CD4-positive, alpha-beta memory T cell (primary cell): ENCODE results near the gene BRD7. TPM values are rescaled to one million over a fixed set of nuclear protein-coding genes. Genes with fewer than 3 reads are reported as not detected.

Experiments used
- CTCF ChIA-PET: fragments of 350-600 bp; sonication (Branson Sonifier 250); formaldehyde crosslinking; loops from one replicate; lab custom pipeline; 2021; ENCODE audit warnings: inconsistent platforms; ENCODE audit not compliant: partially characterized antibody; lab: Charles Lee
- POLR2A ChIA-PET: fragments of 350-600 bp; sonication (Branson Sonifier 250); formaldehyde crosslinking; loops from one replicate; lab custom pipeline; 2021; ENCODE audit not compliant: partially characterized antibody; lab: Charles Lee
- DNase-seq, 5 donors: peaks; one replicate each; pipeline versions ENCODE4 v3.0.0 to v3.0.0-alpha.2; 2020 to 2022; ENCODE audit warnings: mixed read lengths in 1 of 5
- H3K27ac ChIP-seq: one replicate; pipeline ENCODE4 v1.7.0; 2013; ENCODE audit warnings: low read depth, low read length
- H3K27me3 ChIP-seq: 2 replicates; pipeline ENCODE4 v1.7.0; 2013; ENCODE audit warnings: mild to moderate bottlenecking, low read length, moderate library complexity; ENCODE audit not compliant: insufficient read depth
- H3K36me3 ChIP-seq: 2 replicates; pipeline ENCODE4 v1.7.0; 2013; ENCODE audit warnings: mild to moderate bottlenecking, low read length, moderate library complexity; ENCODE audit not compliant: insufficient read depth
- H3K4me1 ChIP-seq: 2 replicates; pipeline ENCODE4 v1.7.0; 2013; ENCODE audit warnings: mild to moderate bottlenecking, low read length, moderate library complexity; ENCODE audit not compliant: insufficient read depth
- H3K4me3 ChIP-seq, 2 donors: one replicate each; pipeline ENCODE4 v1.7.0; 2013; ENCODE audit warnings: low read length in 2 of 2, mild to moderate bottlenecking in 1 of 2
- H3K9me3 ChIP-seq, 2 donors: one replicate each; pipeline ENCODE4 v1.7.0; 2013; ENCODE audit warnings: low read length in 2 of 2, control low read depth in 1 of 2; ENCODE audit not compliant: control insufficient read depth in 1 of 2
- H3K27ac Mint-ChIP-seq, 7 donors: one replicate each; pipeline ENCODE4 v1.8.0; 2020 to 2021; ENCODE audit warnings: mixed read lengths in 7 of 7, mild to moderate bottlenecking in 6 of 7, inconsistent platforms in 3 of 7, moderate library complexity in 3 of 7
- H3K27me3 Mint-ChIP-seq, 2 donors: one replicate each; pipeline ENCODE4 v1.8.0; 2020 to 2021; ENCODE audit warnings: mixed read lengths in 2 of 2
- H3K36me3 Mint-ChIP-seq, 2 donors: one replicate each; pipeline ENCODE4 v1.8.0; 2020 to 2021; ENCODE audit warnings: mixed read lengths in 2 of 2, inconsistent platforms in 1 of 2, mild to moderate bottlenecking in 1 of 2
- H3K4me1 Mint-ChIP-seq, 4 donors: one replicate each; pipeline ENCODE4 v1.8.0; 2020 to 2021; ENCODE audit warnings: mixed read lengths in 4 of 4, mild to moderate bottlenecking in 1 of 4
- H3K4me3 Mint-ChIP-seq, 8 donors: one replicate each; pipeline ENCODE4 v1.8.0; 2020 to 2021; ENCODE audit warnings: mixed read lengths in 8 of 8, mild to moderate bottlenecking in 7 of 8, moderate library complexity in 6 of 8, inconsistent platforms in 3 of 8
- H3K9me3 Mint-ChIP-seq, 8 donors: one replicate each; pipeline ENCODE4 v1.8.0; 2020 to 2021; ENCODE audit warnings: mixed read lengths in 8 of 8, mild to moderate bottlenecking in 5 of 8, inconsistent platforms in 3 of 8, moderate library complexity in 1 of 8
- intact Hi-C: fragments of 100-400 bp; cut with micrococcal nuclease; formaldehyde crosslinking; loops from one replicate; pipeline ENCODE4 v1.15.1; 2023
- polyA plus RNA-seq, 2 donors: library from polyadenylated mRNA; unstranded; fragments of 300-500 nt; fragmentation: Illumina TruSeq; gene quantifications; one replicate each; pipeline ENCODE4 v1.2.3, GENCODE V29; 2021
- total RNA-seq, 2 experiments: library from RNA; stranded (reverse); gene quantifications; one replicate each; pipeline ENCODE4 v1.2.3, GENCODE V29; 2021

The BRD7 gene
- total and polyA plus RNA-seq, 4 experiments from 2014 or later = 18.1 to 97.7 (median 77.0) TPM

DNA sequence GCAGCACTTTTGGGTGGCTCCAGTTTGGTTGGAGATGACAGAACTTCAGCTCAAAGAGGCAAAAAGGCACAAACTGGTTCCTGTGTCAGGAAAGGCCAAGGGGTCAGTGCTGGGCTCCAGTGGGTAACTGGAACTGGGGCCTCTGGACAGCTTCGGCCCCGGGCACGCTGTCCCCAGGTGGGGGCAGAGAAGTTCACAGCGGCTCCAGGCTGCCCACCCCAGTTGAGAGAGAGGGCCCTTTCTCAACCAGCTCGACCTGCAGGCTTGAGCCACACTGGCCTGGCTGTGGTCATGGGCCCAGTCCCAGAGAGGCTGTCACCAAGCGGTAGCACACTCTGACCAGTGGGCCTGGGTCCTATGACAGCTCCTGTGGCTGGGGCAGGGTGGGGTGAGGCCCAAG, 77.9 kb downstream of the BRD7 start:
- Mint-ChIP-seq H3K27me3 (no peaks in the 10 kb centered on the region), H3K4me3 (no peak overlapping the region), H3K36me3 (peaks cover 32 to 67% of the 10 kb centered on the region in 2 donors), H3K27ac (peak overlapping the region in 3 of 7 donors; percentile 3 to 74 (median 29)), H3K9me3 (peaks cover 0 to 2% (median 0%) of the 10 kb centered on the region in 8 donors), H3K4me1 (peaks cover 6 to 37% (median 10%) of the 10 kb centered on the region in 4 donors)
- Histone ChIP-seq H3K4me1 (peaks cover 10% of the 10 kb centered on the region), H3K27ac (no peak overlapping the region), H3K27me3 (no peaks in the 10 kb centered on the region), H3K9me3 (no peaks in the 10 kb centered on the region), H3K4me3 (no peak overlapping the region), H3K36me3 (peaks cover 68% of the 10 kb centered on the region)
- DNase-seq = no peak
- ChIA-PET CTCF (interaction anchor here (1.1 kb wide), 1 partner anchor 13 kb away, joined by 3 read pairs; no protein-coding TSS in a partner anchor), POLR2A (interaction anchor here (1.1 to 2.0 kb wide), 3 partner anchors 9 to 25 kb away, joined by 3 to 6 read pairs (median 5); no protein-coding TSS in a partner anchor)
- intact Hi-C loops = no loop called here

DNA sequence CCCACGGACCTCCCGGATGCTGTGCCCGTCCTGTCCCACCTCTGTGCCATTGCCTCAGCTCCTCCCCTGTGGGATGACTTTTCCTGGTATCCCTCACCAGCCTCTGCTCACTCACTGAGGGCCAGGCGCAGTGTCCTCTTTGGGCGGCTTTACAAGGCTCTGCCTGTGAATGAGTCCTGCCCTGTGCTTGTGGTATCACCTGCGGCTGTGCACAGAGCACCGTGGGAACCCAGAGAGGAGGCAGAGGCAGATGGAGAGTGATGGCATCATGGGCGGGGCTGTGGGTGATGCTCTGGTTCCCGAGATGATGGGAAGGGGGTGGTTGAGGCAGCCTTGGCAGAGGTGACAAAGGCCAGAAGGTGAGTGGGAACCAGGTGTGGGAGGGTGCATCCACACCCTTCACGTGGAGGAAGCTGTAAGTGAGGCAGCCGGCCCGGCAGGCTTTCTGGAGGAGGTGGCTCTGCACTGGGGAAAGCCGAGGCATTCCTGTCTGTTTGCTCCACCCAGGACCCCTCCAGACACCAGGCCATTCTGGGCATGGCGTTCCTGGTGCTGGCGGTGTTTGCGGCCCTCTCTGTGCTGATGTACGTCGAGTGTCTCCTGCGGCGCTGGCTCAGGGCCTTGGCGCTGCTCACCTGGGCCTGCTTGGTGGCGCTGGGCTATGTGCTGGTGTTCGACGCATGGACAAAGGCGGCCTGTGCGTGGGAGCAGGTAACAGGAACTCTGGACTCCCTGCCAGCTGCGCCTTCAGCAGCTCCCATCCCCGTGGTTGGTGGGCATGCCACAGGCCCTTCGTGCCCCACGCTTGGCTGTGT, 78.6 kb downstream of the BRD7 start:
- DNase-seq = peak in 1 of 5 donors; percentile 13
- ChIA-PET CTCF (interaction anchor here (0.8 to 1.1 kb wide), 3 partner anchors 12 to 15 kb away, joined by 3 to 4 read pairs (median 3); no protein-coding TSS in a partner anchor), POLR2A (interaction anchor here (1.1 to 2.0 kb wide), 4 partner anchors 8 to 24 kb away, joined by 3 to 6 read pairs (median 5); no protein-coding TSS in a partner anchor)
- H3K4me1 ChIP-seq = peaks cover 17% of the 10 kb centered on the region
- Mint-ChIP-seq H3K27me3 (no peaks in the 10 kb centered on the region), H3K9me3 (peaks cover 0 to 2% (median 0%) of the 10 kb centered on the region in 8 donors), H3K36me3 (peaks cover 31 to 64% of the 10 kb centered on the region in 2 donors), H3K27ac (peak overlapping the region in 4 of 7 donors; percentile 52 to 74 (median 58)), H3K4me1 (peaks cover 6 to 39% (median 14%) of the 10 kb centered on the region in 4 donors), H3K4me3 (peak overlapping the region in 1 of 8 donors; percentile 28)
- no peak overlapping the region for H3K4me3 ChIP-seq
- peaks cover 61% of the 10 kb centered on the region for H3K36me3 ChIP-seq
- peak overlapping the region; percentile 5 for H3K27ac ChIP-seq
- H3K9me3 ChIP-seq = no peaks in the 10 kb centered on the region
- intact Hi-C loops = no loop called here
- H3K27me3 ChIP-seq = no peaks in the 10 kb centered on the region

DNA sequence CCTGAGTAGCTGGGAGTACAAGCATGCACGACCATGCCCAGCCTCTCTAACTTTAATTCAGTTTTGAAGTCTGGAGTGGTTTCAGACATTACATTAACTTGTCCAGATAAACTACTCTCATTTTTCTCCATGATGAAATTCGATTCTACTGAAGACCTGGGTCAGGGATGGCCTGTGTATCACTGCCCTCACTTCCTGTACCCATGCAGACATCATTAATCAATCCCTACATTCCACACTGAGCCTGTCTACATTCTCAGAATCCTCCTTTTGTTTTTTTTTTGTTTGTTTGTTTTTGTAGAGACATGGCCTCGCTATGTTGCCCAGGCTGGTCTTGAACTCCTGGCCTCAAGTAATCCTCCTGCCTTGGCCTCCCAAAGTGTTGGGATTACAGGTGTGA, 79.9 kb downstream of the BRD7 start:
- intact Hi-C loops = no loop called here
- Histone ChIP-seq H3K27me3 (no peaks in the 10 kb centered on the region), H3K4me3 (no peak overlapping the region), H3K36me3 (peaks cover 50% of the 10 kb centered on the region), H3K27ac (no peak overlapping the region), H3K9me3 (no peaks in the 10 kb centered on the region), H3K4me1 (peaks cover 29% of the 10 kb centered on the region)
- peaks cover 0 to 2% (median 0%) of the 10 kb centered on the region in 8 donors for H3K9me3 Mint-ChIP-seq
- ChIA-PET CTCF (interaction anchor here (0.8 to 1.3 kb wide), 4 partner anchors 9 to 23 kb away, joined by 3 to 4 read pairs (median 4); partner anchors contain the start of gene ADCY7), POLR2A (interaction anchor here (1.3 to 12.4 kb wide), 2 partner anchors 19 kb away, joined by 5 to 252 read pairs; partner anchors contain the start of gene ADCY7)
- H3K27ac Mint-ChIP-seq = peak overlapping the region in 6 of 7 donors; percentile 36 to 73 (median 64)
- peaks cover 15 to 46% (median 22%) of the 10 kb centered on the region in 4 donors for H3K4me1 Mint-ChIP-seq
- H3K27me3 Mint-ChIP-seq = no peaks in the 10 kb centered on the region
- DNase-seq = no peak
- H3K4me3 Mint-ChIP-seq = no peak overlapping the region
- peaks cover 28 to 59% of the 10 kb centered on the region in 2 donors for H3K36me3 Mint-ChIP-seq

DNA sequence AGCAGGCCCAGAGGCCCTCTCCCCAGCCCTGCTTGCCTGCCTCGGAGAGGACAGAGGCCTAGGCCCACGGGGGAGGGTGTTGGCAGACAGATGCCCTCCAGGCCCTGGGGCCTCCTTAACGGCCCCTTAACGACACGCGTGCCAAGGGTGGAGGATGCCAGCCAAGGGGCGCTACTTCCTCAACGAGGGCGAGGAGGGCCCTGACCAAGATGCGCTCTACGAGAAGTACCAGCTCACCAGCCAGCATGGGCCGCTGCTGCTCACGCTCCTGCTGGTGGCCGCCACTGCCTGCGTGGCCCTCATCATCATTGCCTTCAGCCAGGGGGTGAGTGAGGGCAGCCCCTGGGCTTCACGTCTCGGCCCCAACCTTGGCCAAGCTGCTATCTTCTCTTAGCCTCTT, 80.8 kb downstream of the BRD7 start:
- Mint-ChIP-seq H3K4me3 (no peak overlapping the region), H3K27me3 (no peaks in the 10 kb centered on the region), H3K27ac (peak overlapping the region in 3 of 7 donors; percentile 43 to 60 (median 51)), H3K9me3 (peaks cover 0 to 2% (median 0%) of the 10 kb centered on the region in 8 donors), H3K4me1 (peaks cover 20 to 54% (median 29%) of the 10 kb centered on the region in 4 donors), H3K36me3 (peaks cover 26 to 51% of the 10 kb centered on the region in 2 donors)
- no peaks in the 10 kb centered on the region for H3K9me3 ChIP-seq
- ChIA-PET CTCF (interaction anchor here (1.0 to 1.1 kb wide), 2 partner anchors 10 to 22 kb away, joined by 3 read pairs; no protein-coding TSS in a partner anchor), POLR2A (interaction anchor here (0.7 to 12.4 kb wide), 3 partner anchors 10 to 39 kb away, joined by 3 to 252 read pairs (median 6); partner anchors contain the start of gene ADCY7)
- no peaks in the 10 kb centered on the region for H3K27me3 ChIP-seq
- H3K4me3 ChIP-seq = no peak overlapping the region
- peaks cover 38% of the 10 kb centered on the region for H3K4me1 ChIP-seq
- DNase-seq = peak in 1 of 5 donors; percentile 22
- peaks cover 41% of the 10 kb centered on the region for H3K36me3 ChIP-seq
- intact Hi-C loops = no loop called here
- H3K27ac ChIP-seq = no peak overlapping the region

DNA sequence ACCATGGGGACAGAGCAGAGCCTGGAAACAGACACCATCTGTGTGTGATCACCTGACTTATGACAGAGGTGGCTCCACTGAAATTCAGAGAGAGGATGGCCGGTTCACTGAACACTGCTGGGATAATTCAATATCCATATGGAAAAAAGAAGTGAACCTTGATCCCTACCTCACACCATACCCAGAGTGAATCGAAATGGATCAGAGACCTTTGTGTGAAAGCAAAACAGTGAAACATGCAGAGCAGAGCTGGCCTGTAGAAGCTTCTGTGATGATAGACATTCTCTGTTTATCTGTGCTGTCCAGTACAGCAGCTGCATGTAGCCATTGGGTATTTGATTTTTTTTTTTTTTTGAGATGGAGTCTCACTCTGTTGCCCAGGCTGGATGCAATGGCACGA, 82.1 kb downstream of the BRD7 start:
- Mint-ChIP-seq H3K27ac (peak overlapping the region in 6 of 7 donors; percentile 19 to 99 (median 58)), H3K4me3 (no peak overlapping the region)
- POLR2A ChIA-PET = interaction anchor here (12.4 kb wide), 1 partner anchor 17 kb away, joined by 252 read pairs; the partner anchor contains the start of gene ADCY7

DNA sequence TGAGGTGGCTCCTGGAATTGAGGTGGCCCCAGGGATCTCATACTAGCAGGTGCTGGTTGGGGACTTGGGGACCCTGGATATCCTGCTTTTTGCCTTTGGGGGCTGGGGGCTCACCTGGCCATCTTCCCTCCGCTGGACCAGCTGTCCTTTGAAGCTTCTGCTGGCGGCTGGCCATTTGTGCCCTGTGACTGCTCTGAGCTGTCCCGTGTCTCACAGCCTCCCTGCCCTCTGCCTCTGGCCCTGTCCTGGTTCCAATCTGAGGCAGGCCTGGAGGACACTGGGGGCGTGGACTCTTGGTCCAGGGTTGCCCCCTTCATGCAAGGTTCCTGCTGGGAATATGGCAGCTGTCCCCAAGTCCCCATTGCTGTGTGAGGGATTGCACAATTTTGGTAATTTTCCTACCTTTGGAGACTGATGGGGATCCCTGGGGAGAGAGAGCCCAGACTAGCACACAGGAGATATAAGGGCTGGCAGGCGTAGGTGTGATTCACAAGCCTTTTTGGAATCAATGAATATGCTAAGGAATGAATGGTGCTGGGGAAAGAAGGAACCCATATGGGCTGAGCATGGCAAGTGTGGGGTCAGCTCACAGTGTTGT, 83.3 kb downstream of the BRD7 start:
- no peak for DNase-seq
- H3K27me3 Mint-ChIP-seq = no peaks in the 10 kb centered on the region
- Histone ChIP-seq H3K27ac (no peak overlapping the region), H3K27me3 (no peaks in the 10 kb centered on the region), H3K4me1 (peaks cover 64% of the 10 kb centered on the region), H3K4me3 (no peak overlapping the region), H3K36me3 (peaks cover 18% of the 10 kb centered on the region), H3K9me3 (no peaks in the 10 kb centered on the region)
- peaks cover 33 to 79% (median 50%) of the 10 kb centered on the region in 4 donors for H3K4me1 Mint-ChIP-seq
- intact Hi-C loops = no loop called here
- ChIA-PET CTCF (interaction anchor here (0.7 to 4.4 kb wide), 10 partner anchors 10 to 396 kb away, joined by 3 to 30 read pairs (median 3); partner anchors contain the start of gene SNX20), POLR2A (interaction anchor here (0.9 to 12.4 kb wide), 2 partner anchors 15 to 42 kb away, joined by 3 to 252 read pairs; partner anchors contain the start of gene ADCY7)
- H3K4me3 Mint-ChIP-seq = peak overlapping the region in 5 of 8 donors; percentile 13 to 54 (median 46)
- H3K9me3 Mint-ChIP-seq = peaks cover 0 to 2% (median 0%) of the 10 kb centered on the region in 8 donors
- peaks cover 26 to 44% of the 10 kb centered on the region in 2 donors for H3K36me3 Mint-ChIP-seq
- H3K27ac Mint-ChIP-seq = peak overlapping the region; percentile 19 to 99 (median 78)

More for the DNA sequence above, 82.1 kb downstream of the BRD7 start:
- CTCF ChIA-PET = interaction anchor here (0.9 to 1.7 kb wide), 8 partner anchors 9 to 41 kb away, joined by 3 to 6 read pairs (median 4); no protein-coding TSS in a partner anchor
- peaks cover 0 to 2% (median 0%) of the 10 kb centered on the region in 8 donors for H3K9me3 Mint-ChIP-seq
- H3K4me1 Mint-ChIP-seq = peaks cover 26 to 67% (median 41%) of the 10 kb centered on the region in 4 donors
- H3K27me3 ChIP-seq = no peaks in the 10 kb centered on the region
- intact Hi-C loops = no loop called here
- DNase-seq = no peak
- no peak overlapping the region for H3K27ac ChIP-seq
- no peak overlapping the region for H3K4me3 ChIP-seq
- peaks cover 52% of the 10 kb centered on the region for H3K4me1 ChIP-seq
- no peaks in the 10 kb centered on the region for H3K27me3 Mint-ChIP-seq
- H3K36me3 Mint-ChIP-seq = peaks cover 26 to 48% of the 10 kb centered on the region in 2 donors
- H3K36me3 ChIP-seq = peaks cover 27% of the 10 kb centered on the region
- no peaks in the 10 kb centered on the region for H3K9me3 ChIP-seq
